Neural progenitor cell (in vitro differentiated cells): Measurements from ENCODE around the gene EHMT2. TPM values are rescaled to one million over a fixed set of nuclear protein-coding genes. Genes with fewer than 3 reads are reported as not detected.
A peak's percentile ranks its signal among the peaks of the same experiment; 100 is the strongest.

Source experiments
- DNase-seq: peaks from one replicate; pipeline ENCODE4 v3.0.0-alpha.2; 2016; ENCODE audit warnings: low spot score
- H2AFZ ChIP-seq: fragments of 200-600 bp; sonication (generic); replicated peaks from 2 replicates; pipeline ENCODE4 v1.6.1; 2016; ENCODE audit warnings: antibody characterized with exemption
- H3F3A ChIP-seq: fragments of 200-600 bp; sonication (generic); 2 replicates; pipeline ENCODE4 v1.6.1; 2016; ENCODE audit warnings: antibody characterized with exemption, low read depth
- H3K27ac ChIP-seq: fragments of 200-600 bp; sonication (generic); 2 replicates; pipeline ENCODE4 v1.5.1; 2016; ENCODE audit warnings: mild to moderate bottlenecking
- H3K27me3 ChIP-seq: fragments of 200-600 bp; sonication (generic); 2 replicates; pipeline ENCODE4 v1.6.1; 2016; ENCODE audit warnings: mild to moderate bottlenecking, moderate library complexity
- H3K36me3 ChIP-seq: fragments of 200-600 bp; sonication (generic); 2 replicates; pipeline ENCODE4 v1.5.1; 2016
- H3K4me1 ChIP-seq: fragments of 200-600 bp; sonication (generic); 2 replicates; pipeline ENCODE4 v1.6.1; 2016; ENCODE audit warnings: mixed run types
- H3K4me2 ChIP-seq: fragments of 200-600 bp; sonication (generic); 2 replicates; pipeline ENCODE4 v1.6.1; 2016
- H3K4me3 ChIP-seq: fragments of 200-600 bp; sonication (generic); 2 replicates; pipeline ENCODE4 v1.5.1; 2016
- H3K79me2 ChIP-seq: fragments of 200-600 bp; sonication (generic); 2 replicates; pipeline ENCODE4 v1.6.1; 2016; ENCODE audit warnings: low read depth
- H3K9ac ChIP-seq: fragments of 200-600 bp; sonication (generic); 2 replicates; pipeline ENCODE4 v1.6.1; 2016
- H3K9me3 ChIP-seq: fragments of 200-600 bp; sonication (generic); 2 replicates; pipeline ENCODE4 v1.5.1; 2016; ENCODE audit warnings: low read depth
- H4K20me1 ChIP-seq: fragments of 200-600 bp; sonication (generic); 2 replicates; pipeline ENCODE4 v1.6.1; 2016; ENCODE audit warnings: low read depth
- H3K27ac Mint-ChIP-seq: 3 replicates; pipeline ENCODE4 v1.8.0; 2021; ENCODE audit warnings: mixed read lengths
- H3K27me3 Mint-ChIP-seq: 2 replicates; pipeline ENCODE4 v1.8.0; 2022; ENCODE audit warnings: low read depth, mild to moderate bottlenecking, inconsistent platforms, moderate library complexity, mixed read lengths; ENCODE audit not compliant: insufficient read depth
- H3K36me3 Mint-ChIP-seq: 3 replicates; pipeline ENCODE4 v1.8.0; 2021; ENCODE audit warnings: mixed read lengths
- H3K4me1 Mint-ChIP-seq: 3 replicates; pipeline ENCODE4 v1.8.0; 2021; ENCODE audit warnings: mixed read lengths
- H3K4me3 Mint-ChIP-seq: 3 replicates; pipeline ENCODE4 v1.8.0; 2021; ENCODE audit warnings: mild to moderate bottlenecking, moderate library complexity, mixed read lengths
- H3K9me3 Mint-ChIP-seq: 3 replicates; pipeline ENCODE4 v1.8.0; 2020; ENCODE audit warnings: mixed read lengths
- EZH2 ChIP-seq: fragments of 200-600 bp; sonication (generic); IDR thresholded peaks from 2 replicates; pipeline ENCODE4 v1.6.1; 2017; ENCODE audit warnings: antibody characterized with exemption, mild to moderate bottlenecking, moderate library complexity
- EZH2phosphoT487 ChIP-seq: fragments of 200-600 bp; sonication (generic); IDR thresholded peaks from 2 replicates; pipeline ENCODE4 v1.6.1; 2017; ENCODE audit warnings: antibody characterized with exemption
- total RNA-seq: library from RNA; depleted of rRNA; stranded (reverse); fragments of >200 nt; gene quantifications from 2 replicates; pipeline ENCODE4 v1.2.3, GENCODE V29; 2015; ENCODE audit warnings: low replicate concordance
- TF ChIP-seq, protein P1 (sequence below): fragments of 200-600 bp; sonication (generic); IDR thresholded peaks from 2 replicates; pipeline ENCODE4 v1.5.1; 2017; ENCODE audit warnings: antibody characterized with exemption, mild to moderate bottlenecking

The EHMT2 gene
- total RNA-seq, 1 donor from 2014 or later, result 93.3 TPM

DNA sequence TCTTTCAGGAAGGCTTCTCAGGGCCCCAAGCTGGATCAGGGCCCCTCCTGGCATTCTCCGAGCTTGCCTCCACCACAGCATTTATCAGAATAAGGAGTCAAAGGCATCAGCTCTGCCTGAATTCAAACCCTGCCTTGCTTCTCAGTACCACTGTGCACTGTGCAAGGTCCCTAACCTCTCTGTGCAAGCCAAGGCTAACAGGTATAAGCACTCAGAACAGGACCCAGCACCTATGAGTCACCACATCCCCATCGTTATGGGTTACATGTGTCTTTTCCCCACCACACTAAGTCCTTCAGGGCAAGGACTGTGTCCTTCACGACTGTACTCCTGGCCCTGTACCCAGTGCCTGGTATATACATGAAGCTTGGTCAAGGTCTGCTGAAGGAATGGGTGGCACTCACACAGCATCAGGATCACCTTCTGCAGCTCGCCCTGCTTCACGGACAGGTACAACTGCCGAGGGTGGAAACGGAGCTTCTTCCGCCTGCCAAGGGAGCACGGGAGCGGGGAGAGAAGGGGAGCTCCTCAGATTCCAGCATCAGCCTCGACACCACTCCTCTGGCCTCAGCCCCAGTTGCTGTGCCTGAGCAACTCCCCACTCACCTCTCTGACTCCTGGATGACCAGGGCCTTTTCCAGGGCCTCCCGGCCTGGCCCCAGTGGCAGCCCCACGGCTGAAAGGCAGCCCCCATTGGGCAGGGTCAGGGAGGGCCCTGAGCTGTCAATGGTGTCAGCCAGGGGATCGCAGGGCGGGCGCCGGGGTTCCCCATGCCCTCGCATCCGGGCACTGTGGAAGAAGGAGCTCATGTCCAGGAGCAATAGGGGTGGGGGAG is 10.1 kb downstream of the EHMT2 start:
- Mint-ChIP-seq H3K4me1 (no peaks in the 10 kb centered on the region), H3K36me3 (peaks cover 40% of the 10 kb centered on the region), H3K27me3 (peaks cover 5% of the 10 kb centered on the region), H3K27ac (peak overlapping the region; percentile 50), H3K4me3 (no peak overlapping the region), H3K9me3 (no peaks in the 10 kb centered on the region)
- no peak for DNase-seq
- no peaks in the 10 kb centered on the region for H3F3A ChIP-seq
- H3K27me3 ChIP-seq, result no peaks in the 10 kb centered on the region
- H3K9me3 ChIP-seq, result no peaks in the 10 kb centered on the region
- no peaks in the 10 kb centered on the region for H3K4me1 ChIP-seq
- peaks cover 12% of the 10 kb centered on the region for H3K36me3 ChIP-seq
- no peak overlapping the region for H3K4me3 ChIP-seq
- no peaks in the 10 kb centered on the region for H4K20me1 ChIP-seq
- H2AFZ ChIP-seq, result no peak overlapping the region
- no peak overlapping the region for H3K4me2 ChIP-seq
- no peak overlapping the region for H3K9ac ChIP-seq
- TF ChIP-seq EZH2phosphoT487, result no peak
- TF ChIP-seq, protein P1, sequence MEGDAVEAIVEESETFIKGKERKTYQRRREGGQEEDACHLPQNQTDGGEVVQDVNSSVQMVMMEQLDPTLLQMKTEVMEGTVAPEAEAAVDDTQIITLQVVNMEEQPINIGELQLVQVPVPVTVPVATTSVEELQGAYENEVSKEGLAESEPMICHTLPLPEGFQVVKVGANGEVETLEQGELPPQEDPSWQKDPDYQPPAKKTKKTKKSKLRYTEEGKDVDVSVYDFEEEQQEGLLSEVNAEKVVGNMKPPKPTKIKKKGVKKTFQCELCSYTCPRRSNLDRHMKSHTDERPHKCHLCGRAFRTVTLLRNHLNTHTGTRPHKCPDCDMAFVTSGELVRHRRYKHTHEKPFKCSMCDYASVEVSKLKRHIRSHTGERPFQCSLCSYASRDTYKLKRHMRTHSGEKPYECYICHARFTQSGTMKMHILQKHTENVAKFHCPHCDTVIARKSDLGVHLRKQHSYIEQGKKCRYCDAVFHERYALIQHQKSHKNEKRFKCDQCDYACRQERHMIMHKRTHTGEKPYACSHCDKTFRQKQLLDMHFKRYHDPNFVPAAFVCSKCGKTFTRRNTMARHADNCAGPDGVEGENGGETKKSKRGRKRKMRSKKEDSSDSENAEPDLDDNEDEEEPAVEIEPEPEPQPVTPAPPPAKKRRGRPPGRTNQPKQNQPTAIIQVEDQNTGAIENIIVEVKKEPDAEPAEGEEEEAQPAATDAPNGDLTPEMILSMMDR, result no peak
- no peak for TF ChIP-seq EZH2
- H3K79me2 ChIP-seq, result no peaks in the 10 kb centered on the region
- H3K27ac ChIP-seq, result no peak overlapping the region

DNA sequence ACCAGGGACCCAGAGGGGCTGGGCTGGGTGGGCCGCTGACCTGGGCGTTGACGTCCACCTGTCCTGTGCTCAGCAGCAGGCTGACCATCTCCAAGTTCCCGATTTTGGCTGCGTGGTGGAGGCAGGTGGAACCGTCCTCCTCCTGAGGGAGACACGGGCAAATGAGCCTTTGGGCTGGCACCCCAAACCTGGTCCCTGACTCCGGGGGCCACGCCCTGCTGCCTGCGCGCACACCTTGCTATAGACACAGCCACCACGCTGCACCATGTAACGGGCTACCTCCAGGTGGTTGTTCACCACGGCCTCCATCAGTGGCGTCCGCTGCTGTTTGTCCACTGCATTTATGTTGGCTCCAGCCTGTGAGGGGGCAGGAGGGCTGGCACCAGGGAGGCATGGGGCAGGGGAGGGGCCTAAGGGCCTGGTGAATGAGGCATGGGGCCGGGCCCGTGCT is 10.9 kb downstream of the EHMT2 start:
- no peak overlapping the region for H3K9ac ChIP-seq
- H3K27me3 ChIP-seq, result no peaks in the 10 kb centered on the region
- H3K4me3 Mint-ChIP-seq, result no peak overlapping the region
- H4K20me1 ChIP-seq, result no peaks in the 10 kb centered on the region
- no peaks in the 10 kb centered on the region for H3K79me2 ChIP-seq
- H3K4me3 ChIP-seq, result no peak overlapping the region
- H3K4me1 ChIP-seq, result no peaks in the 10 kb centered on the region
- H3K4me2 ChIP-seq, result no peak overlapping the region
- TF ChIP-seq EZH2phosphoT487 (no peak), EZH2 (no peak)
- TF ChIP-seq, protein P1, result no peak
- no peaks in the 10 kb centered on the region for H3F3A ChIP-seq
- H3K4me1 Mint-ChIP-seq, result no peaks in the 10 kb centered on the region
- H2AFZ ChIP-seq, result no peak overlapping the region
- peaks cover 5% of the 10 kb centered on the region for H3K27me3 Mint-ChIP-seq
- no peak overlapping the region for H3K27ac ChIP-seq
- H3K27ac Mint-ChIP-seq, result no peak overlapping the region
- peaks cover 38% of the 10 kb centered on the region for H3K36me3 Mint-ChIP-seq
- no peaks in the 10 kb centered on the region for H3K9me3 ChIP-seq
- DNase-seq, result no peak
- H3K36me3 ChIP-seq, result peaks cover 8% of the 10 kb centered on the region
- no peaks in the 10 kb centered on the region for H3K9me3 Mint-ChIP-seq

DNA sequence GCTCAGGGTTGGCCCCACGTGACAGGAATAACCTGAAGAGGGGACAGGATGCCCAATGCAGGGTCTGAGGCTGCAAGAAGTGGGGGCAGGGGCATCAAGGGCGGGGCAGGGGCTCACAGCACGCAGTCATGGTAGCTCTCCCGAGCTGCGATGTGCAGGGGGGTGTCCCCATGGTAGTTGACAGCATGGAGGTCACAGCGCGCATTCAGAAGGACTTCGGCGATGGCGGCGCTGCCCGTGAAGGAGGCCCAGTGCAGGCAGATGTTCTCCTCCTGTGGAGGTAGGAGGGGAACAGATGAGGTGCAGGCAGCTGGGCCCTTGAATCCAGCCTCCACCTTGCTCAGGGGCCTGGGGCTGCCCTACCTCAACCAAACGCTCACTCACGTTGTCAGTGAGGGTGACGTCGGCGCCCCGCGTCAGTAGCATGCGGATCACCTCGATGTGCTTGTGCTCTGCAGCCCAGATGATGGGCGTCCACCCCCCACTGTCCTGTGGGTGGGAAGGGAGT is 12.9 kb downstream of the EHMT2 start:
- peaks cover 3% of the 10 kb centered on the region for H3K36me3 ChIP-seq
- H3K9me3 ChIP-seq, result no peaks in the 10 kb centered on the region
- no peak overlapping the region for H2AFZ ChIP-seq
- TF ChIP-seq EZH2, result no peak
- no peak for TF ChIP-seq EZH2phosphoT487
- TF ChIP-seq, protein P1, result no peak
- Mint-ChIP-seq H3K4me1 (no peaks in the 10 kb centered on the region), H3K4me3 (no peak overlapping the region), H3K27me3 (peaks cover 5% of the 10 kb centered on the region), H3K27ac (no peak overlapping the region), H3K9me3 (no peaks in the 10 kb centered on the region), H3K36me3 (peaks cover 41% of the 10 kb centered on the region)
- H3K9ac ChIP-seq, result no peak overlapping the region
- no peak for DNase-seq
- no peak overlapping the region for H3K4me3 ChIP-seq
- H3K27ac ChIP-seq, result no peak overlapping the region
- no peak overlapping the region for H3K4me2 ChIP-seq
- no peaks in the 10 kb centered on the region for H3K79me2 ChIP-seq
- no peaks in the 10 kb centered on the region for H3K27me3 ChIP-seq
- no peaks in the 10 kb centered on the region for H3K4me1 ChIP-seq
- no peaks in the 10 kb centered on the region for H4K20me1 ChIP-seq
- peaks cover 6% of the 10 kb centered on the region for H3F3A ChIP-seq
